H1 (cell line): Measurements from ENCODE around the gene SNAPC1.

ENCODE experiments used
- CTCF ChIP-seq, 3 experiments: IDR thresholded peaks; 1 replicate in 2 of 3; 2 replicates in 1 of 3; pipeline versions ENCODE4 v1.5.1 to v1.6.1; 2011; ENCODE audit warnings: low read length in 3 of 3, mild to moderate bottlenecking in 3 of 3, inconsistent platforms in 2 of 3, low read depth in 1 of 3, moderate library complexity in 1 of 3; ENCODE audit not compliant: insufficient read depth in 1 of 3; ENCODE audit errors: control extremely low read depth in 1 of 3
- EZH2 ChIP-seq: fragments of 200-600 bp; sonication (generic); IDR thresholded peaks from 2 replicates; pipeline ENCODE4 v1.7.1; 2012; ENCODE audit warnings: low read depth, mild to moderate bottlenecking, moderate library complexity, low read length, inconsistent platforms; ENCODE audit not compliant: severe bottlenecking
- POLR2AphosphoS5 ChIP-seq: IDR thresholded peaks from 2 replicates; pipeline ENCODE4 v1.6.1; 2011; ENCODE audit warnings: low read depth, low read length

- TF ChIP-seq EZH2 (no peak), CTCF (IDR thresholded peaks at IDR 0.05; ENCODE audit: control extremely low read depth in 1 of 3, insufficient read depth in 1 of 3, low read depth in 1 of 3, low read length in 3 of 3) (no peak), POLR2AphosphoS5 (no peak)
These were observed 45.3 kb upstream of the SNAPC1 start for GRCh38 chr14:61716956-61717355.
